GM12872 (cell line): Measurements from ENCODE around the gene BLOC1S2.

Experiments used
- CTCF ChIP-seq: IDR thresholded peaks from 3 replicates; pipeline ENCODE4 v1.5.1; 2011; ENCODE audit warnings: low read depth, mild to moderate bottlenecking, low read length, moderate library complexity; ENCODE audit not compliant: insufficient read depth

The BLOC1S2 gene

GRCh38 chr10:100288196-100288595 is 1.7 kb upstream of the BLOC1S2 start:
- TF ChIP-seq CTCF: no peak

- no peak for TF ChIP-seq CTCF
Observed at GRCh38 chr10:100287756-100288155, 1.3 kb upstream of the BLOC1S2 start.

GRCh38 chr10:100282907-100283306 is 3.6 kb downstream of the BLOC1S2 start:
- no peak for TF ChIP-seq CTCF

GRCh38 chr10:100267239-100268104 is 19.0 kb downstream of the BLOC1S2 start, which contains the start of gene CWF19L1:
CWF19L1 (minus strand) TSS chr10:100267638; CDS start chr10:100267593, 45 bp downstream.
- TF ChIP-seq CTCF: no peak

- no peak for TF ChIP-seq CTCF
Observed at GRCh38 chr10:100265821-100266485, 20.5 kb downstream of the BLOC1S2 start.

- TF ChIP-seq CTCF: no peak
Observed at GRCh38 chr10:100254191-100254590, 32.3 kb downstream of the BLOC1S2 start.

- TF ChIP-seq CTCF: no peak
Observed at GRCh38 chr10:100253041-100253440, 33.4 kb downstream of the BLOC1S2 start.
